ENCODE results near the gene SLC4A2. TPM values are rescaled to one million over a fixed set of nuclear protein-coding genes. Genes with fewer than 3 reads are reported as not detected.

Gene SLC4A2
- total and polyA plus RNA-seq, 12 donors: 31.5 to 258 (median 151) TPM

DNA sequence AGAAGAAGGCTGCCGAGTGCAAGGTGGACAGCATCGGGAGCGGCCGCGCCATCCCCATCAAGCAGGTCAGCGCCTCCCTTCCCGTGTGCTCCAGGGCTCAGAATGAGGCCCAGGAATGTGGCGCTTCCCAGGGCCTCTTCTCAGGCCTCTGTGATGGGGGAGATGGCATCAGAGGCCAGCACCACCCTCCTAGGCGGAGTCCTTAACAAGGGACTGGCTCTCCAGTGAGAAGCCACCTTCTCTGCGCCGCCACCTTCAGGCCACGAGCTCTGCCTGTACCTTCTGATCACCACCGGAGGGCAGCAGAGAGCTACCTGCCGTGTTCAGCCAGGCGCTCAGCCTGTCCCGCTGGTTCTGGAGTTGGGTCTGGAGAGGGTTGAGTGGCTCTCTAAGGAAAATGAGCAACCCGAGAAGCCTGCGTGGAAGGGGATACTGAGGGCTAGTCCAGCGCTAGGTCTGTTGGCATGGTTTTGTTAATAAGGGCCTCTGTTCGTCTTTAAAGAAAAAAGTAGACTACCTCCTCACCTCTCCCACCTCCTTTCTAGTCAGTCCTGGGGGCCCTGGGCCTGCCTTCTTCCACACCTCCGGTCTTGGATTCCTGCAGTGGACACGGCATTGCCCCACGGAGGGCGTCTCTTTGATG, 64.6 kb downstream of the SLC4A2 start:
- intact Hi-C loops (cut with DNase I): loop anchor here (2.0 to 10.0 kb wide), 3 partner anchors 48 to 181 kb away; no protein-coding TSS in a partner anchor
- Histone ChIP-seq H3K4me1 (replicated peaks in 1 of 2) (peaks cover 0 to 7% of the 10 kb centered on the region in 2 donors), H3K27me3 (no peaks in the 10 kb centered on the region), H3K27ac (no peak overlapping the region), H3K4me3 (no peak overlapping the region), H3K9me3 (replicated peaks in 1 of 3) (no peaks in the 10 kb centered on the region), H3K36me3 (replicated peaks in 1 of 2) (peaks cover 0 to 66% of the 10 kb centered on the region in 2 donors)
- 36 to 49% (median 45%) methylated on average over 11 to 24 of the region's 24 CpGs for WGBS, 4 donors
- TF ChIP-seq POLR2A (IDR thresholded peaks at IDR 0.05) (no peak), CTCF (IDR thresholded peaks at IDR 0.05) (peak; percentile 91 to 98 (median 94))
- DNase-seq: peak; percentile 78 to 93 (median 86)

DNA sequence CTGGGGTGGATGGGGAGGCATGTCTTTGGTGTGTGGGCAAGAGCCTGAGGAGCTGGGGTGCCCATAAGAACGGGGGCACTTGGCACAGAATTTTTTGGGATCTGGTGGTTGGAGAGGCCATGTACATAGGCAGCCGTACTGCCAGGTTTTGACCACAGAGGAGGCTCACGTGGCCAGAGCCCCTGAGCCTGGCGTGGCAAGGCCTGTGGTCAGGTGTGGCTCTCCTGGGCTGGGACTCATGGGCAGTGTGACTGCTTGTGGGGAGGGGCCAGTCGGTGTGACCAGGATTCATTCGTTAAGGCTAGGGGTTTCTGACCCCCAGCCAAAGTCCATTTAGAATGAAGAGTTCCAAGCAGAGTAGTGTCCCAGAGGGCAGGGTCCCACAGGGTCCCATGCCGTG, 65.1 kb downstream of the SLC4A2 start:
- peaks cover 0 to 7% of the 10 kb centered on the region in 2 donors for H3K4me1 ChIP-seq (replicated peaks in 1 of 2)
- intact Hi-C loops (cut with DNase I): loop anchor here (2.0 to 10.0 kb wide), 3 partner anchors 48 to 180 kb away; no protein-coding TSS in a partner anchor
- H3K9me3 ChIP-seq (replicated peaks in 1 of 3): no peaks in the 10 kb centered on the region
- no peaks in the 10 kb centered on the region for H3K27me3 ChIP-seq
- no peak overlapping the region for H3K27ac ChIP-seq
- TF ChIP-seq POLR2A (IDR thresholded peaks at IDR 0.05): no peak
- no peak overlapping the region for H3K4me3 ChIP-seq
- WGBS, 4 donors: 74 to 86% (median 83%) methylated on average over 3 to 7 of the region's 7 CpGs
- peaks cover 0 to 66% of the 10 kb centered on the region in 2 donors for H3K36me3 ChIP-seq (replicated peaks in 1 of 2)
- DNase-seq: no peak

DNA sequence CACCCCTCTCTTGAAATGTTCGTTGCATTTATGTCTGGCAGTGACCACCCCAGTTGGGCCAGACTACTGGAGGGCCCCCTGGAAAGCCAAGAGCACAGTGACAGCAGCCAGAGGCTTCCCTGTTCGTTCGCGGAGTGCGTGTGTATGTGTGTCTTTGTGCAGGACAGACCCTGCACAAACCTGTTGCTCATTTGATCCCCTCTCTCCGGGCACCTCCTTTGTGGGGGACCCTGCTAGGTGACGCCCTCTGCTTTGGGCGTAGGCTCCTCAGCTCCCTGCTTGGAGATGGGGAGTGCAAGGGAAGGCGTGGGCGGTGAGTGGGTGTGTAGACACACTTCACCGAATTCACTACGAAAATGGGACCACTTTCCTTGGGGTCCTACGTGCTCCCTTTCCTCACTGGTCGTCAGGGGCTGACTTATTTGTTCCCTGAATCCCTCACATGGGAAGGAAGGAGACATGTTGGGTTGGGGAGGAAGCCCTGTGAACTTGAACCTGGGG, 65.6 kb downstream of the SLC4A2 start:
- intact Hi-C loops (cut with DNase I): loop anchor here (2.0 to 10.0 kb wide), 3 partner anchors 47 to 180 kb away; no protein-coding TSS in a partner anchor

GRCh38 chr7:151125470-151125845, 66.1 kb downstream of the SLC4A2 start:
- intact Hi-C loops (cut with DNase I): loop anchor here (2.0 to 10.0 kb wide), 2 partner anchors 47 to 179 kb away; no protein-coding TSS in a partner anchor
- peak in 1 of 6 experiments; percentile 8 for TF ChIP-seq CTCF (IDR thresholded peaks at IDR 0.05)
- no peak for TF ChIP-seq POLR2A (IDR thresholded peaks at IDR 0.05)
- no peaks in the 10 kb centered on the region for H3K9me3 ChIP-seq (replicated peaks in 1 of 3)
- H3K27ac ChIP-seq: no peak overlapping the region
- WGBS, 4 donors: 61 to 78% (median 68%) methylated on average over 16 to 22 of the region's 22 CpGs
- H3K36me3 ChIP-seq (replicated peaks in 1 of 2): peaks cover 0 to 65% of the 10 kb centered on the region in 2 donors
- H3K27me3 ChIP-seq: no peaks in the 10 kb centered on the region
- H3K4me1 ChIP-seq (replicated peaks in 1 of 2): peaks cover 0 to 7% of the 10 kb centered on the region in 2 donors
- DNase-seq: no peak
- H3K4me3 ChIP-seq: peak overlapping the region in 1 of 4 donors; percentile 40

More for the DNA sequence above, 65.6 kb downstream of the SLC4A2 start:
- no peaks in the 10 kb centered on the region for H3K9me3 ChIP-seq (replicated peaks in 1 of 3)
- no peak for DNase-seq
- H3K27me3 ChIP-seq: no peaks in the 10 kb centered on the region
- peaks cover 0 to 7% of the 10 kb centered on the region in 2 donors for H3K4me1 ChIP-seq (replicated peaks in 1 of 2)
- WGBS, 4 donors: 86 to 93% (median 88%) methylated on average over 10 to 14 of the region's 14 CpGs
- H3K27ac ChIP-seq: no peak overlapping the region
- TF ChIP-seq POLR2A (IDR thresholded peaks at IDR 0.05) (no peak), CTCF (IDR thresholded peaks at IDR 0.05) (no peak)
- H3K36me3 ChIP-seq (replicated peaks in 1 of 2): peaks cover 0 to 66% of the 10 kb centered on the region in 2 donors
- no peak overlapping the region for H3K4me3 ChIP-seq
